Measurements from ENCODE around the gene ZNF79.

The ZNF79 gene

GRCh38 chr9:127423934-127424675 is at the start of gene ZNF79:
ZNF79 (plus strand) TSS chr9:127424382; CDS start chr9:127424788, 406 bp downstream.
- peak; percentile 92 for DNase-seq

- no peak for DNase-seq
Observed at GRCh38 chr9:127380479-127380878, 43.7 kb upstream of the ZNF79 start.

GRCh38 chr9:127382541-127382940 is 41.6 kb upstream of the ZNF79 start:
- DNase-seq = no peak

- DNase-seq = no peak
Observed at GRCh38 chr9:127384016-127384730, 40.0 kb upstream of the ZNF79 start.

GRCh38 chr9:127384901-127385300 is 39.3 kb upstream of the ZNF79 start:
- no peak for DNase-seq

GRCh38 chr9:127386249-127386648 is 37.9 kb upstream of the ZNF79 start:
- DNase-seq = no peak

- DNase-seq = no peak
Observed at GRCh38 chr9:127386981-127387380, 37.2 kb upstream of the ZNF79 start.

- DNase-seq = peak; percentile 55
Observed at GRCh38 chr9:127388037-127388855, 35.9 kb upstream of the ZNF79 start.

- no peak for DNase-seq
Observed at GRCh38 chr9:127388856-127389238, 35.3 kb upstream of the ZNF79 start.

- no peak for DNase-seq
Observed at GRCh38 chr9:127389381-127390247, 34.6 kb upstream of the ZNF79 start.

GRCh38 chr9:127390248-127390545 is 34.0 kb upstream of the ZNF79 start:
- DNase-seq = no peak

GRCh38 chr9:127390563-127390962 is 33.6 kb upstream of the ZNF79 start:
- DNase-seq = no peak

- DNase-seq = no peak
Observed at GRCh38 chr9:127392166-127392565, 32.0 kb upstream of the ZNF79 start.

GRCh38 chr9:127392976-127393375 is 31.2 kb upstream of the ZNF79 start:
- DNase-seq = no peak

GRCh38 chr9:127393645-127394044 is 30.5 kb upstream of the ZNF79 start:
- DNase-seq = no peak

- no peak for DNase-seq
Observed at GRCh38 chr9:127395497-127396252, 28.5 kb upstream of the ZNF79 start.

- no peak for DNase-seq
Observed at GRCh38 chr9:127396253-127396807, 27.9 kb upstream of the ZNF79 start.

GRCh38 chr9:127396808-127397645 is 27.2 kb upstream of the ZNF79 start, which contains the start of gene SLC2A8:
SLC2A8 (plus strand) TSS chr9:127397169; CDS start chr9:127397231, 62 bp downstream.
- peak; percentile 65 for DNase-seq

- peak; percentile 55 for DNase-seq
Observed at GRCh38 chr9:127397646-127398274, 26.4 kb upstream of the ZNF79 start.

GRCh38 chr9:127398275-127398647 is 25.9 kb upstream of the ZNF79 start:
- DNase-seq = no peak

Measured in 8988T (cell line).